Breast epithelium (tissue), 3 donors: Measurements from ENCODE around the gene CA10.

Source experiments
- CTCF ChIP-seq, 3 donors: fragments of 450-650 bp; IDR thresholded peaks; one replicate each; pipeline ENCODE4 v1.5.1; 2016 to 2017; ENCODE audit warnings: antibody characterized with exemption in 3 of 3, mild to moderate bottlenecking in 3 of 3, moderate library complexity in 3 of 3
- POLR2AphosphoS5 ChIP-seq, 3 donors: sonication (generic); formaldehyde crosslinking; IDR thresholded peaks; one replicate each; pipeline ENCODE4 v1.6.1; 2017; ENCODE audit warnings: antibody characterized with exemption in 3 of 3

- TF ChIP-seq CTCF (IDR thresholded peaks at IDR 0.05) (no peak), POLR2AphosphoS5 (IDR thresholded peaks at IDR 0.05) (no peak)
Observed at GRCh38 chr17:51904379-51904778, 254.1 kb downstream of the CA10 start.
